ENCODE measurements around the gene HRH4. TPM values are rescaled to one million over a fixed set of nuclear protein-coding genes. Genes with fewer than 3 reads are reported as not detected.
A peak's percentile ranks its signal among the peaks of the same experiment; 100 is the strongest.

The HRH4 gene
- total RNA-seq = 0.13 and 0.21 TPM in 2 replicates
- 0.05 TPM for polyA plus RNA-seq (2012)

GRCh38 chr18:24460388-24460787 is at the start of gene HRH4:
HRH4 (plus strand) TSS chr18:24460637; CDS start chr18:24460729, 92 bp downstream.
- DNase-seq (ENCODE audit: low read depth) = no peak

GRCh38 chr18:24413148-24413547 is 47.3 kb upstream of the HRH4 start:
- DNase-seq (ENCODE audit: low read depth) = peak; percentile 33

GRCh38 chr18:24414349-24415003 is 46.0 kb upstream of the HRH4 start:
- DNase-seq (ENCODE audit: low read depth) = no peak

- DNase-seq (ENCODE audit: low read depth) = no peak
Measured at GRCh38 chr18:24417480-24417879, 43.0 kb upstream of the HRH4 start.

- DNase-seq (ENCODE audit: low read depth) = no peak
Measured at GRCh38 chr18:24420551-24420950, 39.9 kb upstream of the HRH4 start.

GRCh38 chr18:24421831-24422230 is 38.6 kb upstream of the HRH4 start:
- no peak for DNase-seq (ENCODE audit: low read depth)

GRCh38 chr18:24426073-24426397 is 34.4 kb upstream of the HRH4 start:
- no peak for DNase-seq (ENCODE audit: low read depth)

- peak; percentile 88 for DNase-seq (ENCODE audit: low read depth)
Measured at GRCh38 chr18:24426398-24427294, 33.8 kb upstream of the HRH4 start, which contains the start of gene IMPACT. IMPACT (plus strand) TSS chr18:24426670; CDS start chr18:24426757, 87 bp downstream.

- DNase-seq (ENCODE audit: low read depth) = peak; percentile 8
Measured at GRCh38 chr18:24427484-24427883, 33.0 kb upstream of the HRH4 start.

GRCh38 chr18:24428709-24429108 is 31.7 kb upstream of the HRH4 start:
- no peak for DNase-seq (ENCODE audit: low read depth)

- no peak for DNase-seq (ENCODE audit: low read depth)
Measured at GRCh38 chr18:24429188-24429587, 31.2 kb upstream of the HRH4 start.

- DNase-seq (ENCODE audit: low read depth) = no peak
Measured at GRCh38 chr18:24432618-24433017, 27.8 kb upstream of the HRH4 start.

- no peak for DNase-seq (ENCODE audit: low read depth)
Measured at GRCh38 chr18:24436939-24437338, 23.5 kb upstream of the HRH4 start.

GRCh38 chr18:24443870-24444269 is 16.6 kb upstream of the HRH4 start:
- no peak for DNase-seq (ENCODE audit: low read depth)

- DNase-seq (ENCODE audit: low read depth) = no peak
Measured at GRCh38 chr18:24446453-24446852, 14.0 kb upstream of the HRH4 start.

- DNase-seq (ENCODE audit: low read depth) = no peak
Measured at GRCh38 chr18:24446953-24447538, 13.4 kb upstream of the HRH4 start.

- DNase-seq (ENCODE audit: low read depth) = no peak
Measured at GRCh38 chr18:24447961-24448360, 12.5 kb upstream of the HRH4 start.

- DNase-seq (ENCODE audit: low read depth) = no peak
Measured at GRCh38 chr18:24456549-24456948, 3.9 kb upstream of the HRH4 start.

GRCh38 chr18:24459772-24460171 is 665 bp upstream of the HRH4 start:
- no peak for DNase-seq (ENCODE audit: low read depth)

- no peak for DNase-seq (ENCODE audit: low read depth)
Measured at GRCh38 chr18:24461996-24462395, 1.6 kb downstream of the HRH4 start.

- peak; percentile 77 for DNase-seq (ENCODE audit: low read depth)
Measured at GRCh38 chr18:24462838-24463775, 2.7 kb downstream of the HRH4 start.
